Tibial nerve (tissue), 4 donors: ENCODE data around the gene TUFM. TPM values are rescaled to one million over a fixed set of nuclear protein-coding genes. Genes with fewer than 3 reads are reported as not detected.
"Not testable (repeated sequence)": the region's sequence is repeated elsewhere in the genome, so short reads cannot be mapped to it uniquely, and the experiment has no call there.

Source experiments
- DNase-seq, 2 donors: peaks; one replicate each; pipeline ENCODE4 v3.0.0-alpha.2; 2019; ENCODE audit warnings: low spot score in 2 of 2
- H3K27ac ChIP-seq, 4 donors: fragments of 200-600 bp; sonication (generic) in 3 of 4; one replicate each; pipeline ENCODE4 v1.5.1; 2017 to 2019; ENCODE audit warnings: mild to moderate bottlenecking in 1 of 4
- H3K27me3 ChIP-seq, 2 donors: fragments of 200-600 bp; sonication (generic) in 1 of 2; one replicate each; pipeline versions ENCODE4 v1.5.1 to v1.6.0; 2017 to 2019
- H3K36me3 ChIP-seq, 3 donors: fragments of 200-600 bp; sonication (generic); one replicate each; pipeline ENCODE4 v1.5.1; 2018 to 2019
- H3K4me1 ChIP-seq, 4 donors: fragments of 200-600 bp; sonication (generic) in 3 of 4; one replicate each; pipeline ENCODE4 v1.5.1; 2017 to 2019
- H3K4me3 ChIP-seq, 4 donors: fragments of 200-600 bp; sonication (generic) in 3 of 4; one replicate each; pipeline ENCODE4 v1.5.1; 2017 to 2019; ENCODE audit warnings: mild to moderate bottlenecking in 1 of 4, moderate library complexity in 1 of 4
- H3K9me3 ChIP-seq, 4 donors: fragments of 200-600 bp; sonication (generic) in 3 of 4; one replicate each; pipeline ENCODE4 v1.5.1; 2017 to 2019
- CTCF ChIP-seq, 5 experiments: fragments of 200-600 bp in 3 of 5; fragments of 450-650 bp in 2 of 5; sonication (generic) in 3 of 5; IDR thresholded peaks; one replicate each; pipeline ENCODE4 v1.5.1; 2016 to 2019; ENCODE audit warnings: antibody characterized with exemption in 5 of 5, mild to moderate bottlenecking in 3 of 5, moderate library complexity in 2 of 5
- EP300 ChIP-seq, 2 donors: sonication (generic); formaldehyde crosslinking; IDR thresholded peaks; one replicate each; pipeline ENCODE4 v1.6.1; 2017; ENCODE audit warnings: antibody characterized with exemption in 2 of 2, mild to moderate bottlenecking in 1 of 2
- POLR2A ChIP-seq, 2 donors: fragments of 450-650 bp; IDR thresholded peaks; one replicate each; pipeline ENCODE4 v1.6.1; 2017; ENCODE audit warnings: antibody characterized with exemption in 2 of 2, mild to moderate bottlenecking in 2 of 2, moderate library complexity in 2 of 2
- WGBS, 2 donors: methylation state at CpG; one replicate each; pipeline ENCODE4 v1.1.5; 2018; 5-methylcytosine and 5-hydroxymethylcytosine counted together
- total RNA-seq, 4 donors: library from RNA; depleted of rRNA; stranded (reverse); fragments of >200 nt; gene quantifications; one replicate each; pipeline ENCODE4 v1.1.0, GENCODE V29; 2016

TUFM gene
- total RNA-seq, 4 donors from 2014 or later: 88.1 to 136 (median 116) TPM

DNA sequence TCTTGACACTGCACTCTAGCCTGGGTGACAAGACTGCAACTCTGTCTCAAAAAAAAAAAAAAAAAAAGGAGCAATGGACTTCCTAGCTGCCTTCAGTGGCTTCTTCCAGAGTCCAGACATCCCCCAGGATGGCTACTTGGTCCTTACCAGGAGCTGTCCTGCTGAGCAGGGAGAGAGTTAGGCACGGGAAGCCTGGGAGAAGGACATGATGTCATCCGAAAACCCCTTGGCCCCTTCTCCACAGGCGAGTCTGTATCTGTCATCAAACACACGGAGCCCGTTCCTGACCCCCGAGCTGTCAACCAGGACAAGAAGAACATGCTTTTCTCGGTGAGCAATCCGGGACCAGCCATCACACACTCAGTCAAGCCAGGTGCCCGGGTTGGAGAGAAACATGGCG, 40.8 kb upstream of the TUFM start:
- Histone ChIP-seq H3K9me3 (no peaks in the 10 kb centered on the region), H3K4me1 (peaks cover 0 to 10% (median 0%) of the 10 kb centered on the region in 4 donors), H3K27ac (no peak overlapping the region), H3K27me3 (peaks cover 0 to 8% of the 10 kb centered on the region in 2 donors), H3K36me3 (no peaks in the 10 kb centered on the region), H3K4me3 (no peak overlapping the region)
- WGBS, 2 donors: 83 to 87% methylated on average over 10 of the region's 10 CpGs
- TF ChIP-seq EP300 (IDR thresholded peaks at IDR 0.05) (no peak), CTCF (IDR thresholded peaks at IDR 0.05) (no peak), POLR2A (IDR thresholded peaks at IDR 0.05) (no peak)
- DNase-seq: no peak

- no peak for TF ChIP-seq EP300 (IDR thresholded peaks at IDR 0.05)
- no peak for TF ChIP-seq POLR2A (IDR thresholded peaks at IDR 0.05)
- TF ChIP-seq CTCF (IDR thresholded peaks at IDR 0.05): no peak
- Histone ChIP-seq H3K4me1 (peaks cover 0 to 25% (median 10%) of the 10 kb centered on the region in 4 donors), H3K9me3 (no peaks in the 10 kb centered on the region), H3K27ac (no peak overlapping the region), H3K4me3 (no peak overlapping the region), H3K36me3 (no peaks in the 10 kb centered on the region), H3K27me3 (peaks cover 0 to 8% of the 10 kb centered on the region in 2 donors)
- WGBS, 2 donors: 92 to 94% methylated on average over 6 of the region's 6 CpGs
- no peak for DNase-seq
Measured at GRCh38 chr16:28884045-28884444, 37.9 kb upstream of the TUFM start.

DNA sequence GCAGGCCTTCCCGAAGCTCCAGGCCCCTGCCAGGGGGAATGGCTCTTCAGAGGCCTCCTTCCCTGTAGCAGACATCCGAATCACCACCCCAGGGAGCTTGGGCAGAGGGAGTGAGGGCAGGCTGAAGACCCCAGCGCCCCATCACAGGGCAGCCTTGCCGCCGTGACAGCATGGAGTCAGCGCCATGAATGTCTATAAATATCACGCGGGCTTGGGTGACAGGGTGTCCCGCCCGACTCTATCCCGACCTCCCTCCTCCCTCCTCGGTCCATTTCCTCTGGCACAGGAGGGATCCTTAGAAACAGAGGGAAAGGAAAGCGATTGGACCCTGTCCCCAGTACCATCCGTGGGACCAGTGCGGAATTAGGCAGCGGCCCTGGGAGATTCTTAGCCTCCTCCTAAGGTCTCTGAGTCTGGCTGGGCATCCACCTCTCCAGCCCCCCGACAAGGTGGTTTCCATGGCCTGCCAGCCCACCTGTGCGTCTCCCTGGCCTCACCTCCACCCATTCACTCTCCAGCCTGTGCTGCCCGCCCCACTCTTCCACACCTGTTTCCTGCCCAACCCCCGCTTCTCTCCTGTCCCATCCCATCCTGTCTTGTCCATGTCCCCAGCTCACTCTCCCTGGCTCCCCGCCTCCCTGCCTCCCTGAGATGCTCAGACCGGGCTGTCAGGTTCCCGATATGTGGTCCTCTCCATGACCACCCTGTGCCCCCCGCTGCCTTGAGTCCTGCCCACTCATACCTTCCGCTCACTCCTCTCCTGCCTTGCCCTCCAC, 37.3 kb upstream of the TUFM start:
- peaks cover 0 to 8% of the 10 kb centered on the region in 2 donors for H3K27me3 ChIP-seq
- no peaks in the 10 kb centered on the region for H3K36me3 ChIP-seq
- peaks cover 0 to 28% (median 11%) of the 10 kb centered on the region in 4 donors for H3K4me1 ChIP-seq
- 63 to 69% methylated on average over 23 of the region's 25 CpGs for WGBS, 2 donors
- DNase-seq: no peak
- H3K27ac ChIP-seq: no peak overlapping the region
- H3K9me3 ChIP-seq: no peaks in the 10 kb centered on the region
- H3K4me3 ChIP-seq: no peak overlapping the region
- no peak for TF ChIP-seq POLR2A (IDR thresholded peaks at IDR 0.05)
- no peak for TF ChIP-seq EP300 (IDR thresholded peaks at IDR 0.05)
- no peak for TF ChIP-seq CTCF (IDR thresholded peaks at IDR 0.05)

- Histone ChIP-seq H3K27ac (no peak overlapping the region), H3K36me3 (no peaks in the 10 kb centered on the region), H3K9me3 (no peaks in the 10 kb centered on the region), H3K27me3 (peaks cover 0 to 8% of the 10 kb centered on the region in 2 donors), H3K4me3 (no peak overlapping the region), H3K4me1 (peaks cover 0 to 28% (median 11%) of the 10 kb centered on the region in 4 donors)
- TF ChIP-seq EP300 (IDR thresholded peaks at IDR 0.05) (no peak), CTCF (IDR thresholded peaks at IDR 0.05) (no peak), POLR2A (IDR thresholded peaks at IDR 0.05) (no peak)
- DNase-seq: no peak
- 34 to 41% methylated on average over 19 to 24 of the region's 24 CpGs for WGBS, 2 donors
Measured at GRCh38 chr16:28882551-28883160, 36.5 kb upstream of the TUFM start.

GRCh38 chr16:28881565-28881964, 35.4 kb upstream of the TUFM start:
- not testable (repeated sequence) for H3K27me3 ChIP-seq, H3K27ac ChIP-seq, H3K36me3 ChIP-seq, H3K4me3 ChIP-seq, DNase-seq, H3K9me3 ChIP-seq
- H3K4me1 ChIP-seq: peaks cover 0 to 28% (median 11%) of the 10 kb centered on the region in 4 donors
- WGBS, 2 donors: 83 to 85% methylated on average over 4 of the region's 4 CpGs
